IPS DF 19.7 (cell line): ENCODE results near the gene ADGRL3.
A peak's percentile ranks its signal among the peaks of the same experiment; 100 is the strongest.

Source experiments
- DNase-seq: peaks from one replicate; pipeline ENCODE4 v3.0.0-alpha.2; 2013; ENCODE audit warnings: low read depth, low spot score

The ADGRL3 gene

GRCh38 chr4:61992351-61992750, 792.2 kb downstream of the ADGRL3 start:
- DNase-seq, result no peak

GRCh38 chr4:61994036-61994435, 793.9 kb downstream of the ADGRL3 start:
- no peak for DNase-seq

- DNase-seq, result no peak
Observed at GRCh38 chr4:61995717-61996340, 795.7 kb downstream of the ADGRL3 start.

- DNase-seq, result no peak
Observed at GRCh38 chr4:61996943-61997342, 796.8 kb downstream of the ADGRL3 start.

- DNase-seq, result no peak
Observed at GRCh38 chr4:61997831-61998230, 797.7 kb downstream of the ADGRL3 start.

- no peak for DNase-seq
Observed at GRCh38 chr4:62003695-62004094, 803.6 kb downstream of the ADGRL3 start.

- DNase-seq, result no peak
Observed at GRCh38 chr4:62004881-62005280, 804.8 kb downstream of the ADGRL3 start.

GRCh38 chr4:62006108-62006507, 806.0 kb downstream of the ADGRL3 start:
- no peak for DNase-seq

GRCh38 chr4:62015043-62015739, 815.1 kb downstream of the ADGRL3 start:
- no peak for DNase-seq

GRCh38 chr4:62018537-62018936, 818.4 kb downstream of the ADGRL3 start:
- no peak for DNase-seq

GRCh38 chr4:62023633-62024032, 823.5 kb downstream of the ADGRL3 start:
- DNase-seq, result no peak

- DNase-seq, result no peak
Observed at GRCh38 chr4:62028745-62029144, 828.6 kb downstream of the ADGRL3 start.

GRCh38 chr4:62030958-62031357, 830.8 kb downstream of the ADGRL3 start:
- no peak for DNase-seq

GRCh38 chr4:62037571-62037970, 837.4 kb downstream of the ADGRL3 start:
- DNase-seq, result no peak

GRCh38 chr4:62051332-62051731, 851.2 kb downstream of the ADGRL3 start:
- DNase-seq, result no peak

GRCh38 chr4:62053974-62054373, 853.8 kb downstream of the ADGRL3 start:
- DNase-seq, result no peak

- DNase-seq, result no peak
Observed at GRCh38 chr4:62057031-62057430, 856.9 kb downstream of the ADGRL3 start.

GRCh38 chr4:62058571-62058970, 858.4 kb downstream of the ADGRL3 start:
- DNase-seq, result no peak

- peak; percentile 9 for DNase-seq
Observed at GRCh38 chr4:62070291-62070852, 870.2 kb downstream of the ADGRL3 start.

- no peak for DNase-seq
Observed at GRCh38 chr4:62075089-62075488, 875.0 kb downstream of the ADGRL3 start.

GRCh38 chr4:62075521-62075920, 875.4 kb downstream of the ADGRL3 start:
- DNase-seq, result no peak

- no peak for DNase-seq
Observed at GRCh38 chr4:62077406-62077805, 877.3 kb downstream of the ADGRL3 start.

GRCh38 chr4:62080431-62080830, 880.3 kb downstream of the ADGRL3 start:
- DNase-seq, result no peak
